NCI-H82 treated with DMSO at 0.1 percent for 48 hours (cell line): ENCODE measurements around the gene KLHL35.
A peak's percentile ranks its signal among the peaks of the same experiment; 100 is the strongest.
"Not testable (repeated sequence)": the region's sequence is repeated elsewhere in the genome, so short reads cannot be mapped to it uniquely, and the experiment has no call there.

Experiments
- DNase-seq: peaks from one replicate; lab custom pipeline; 2025; ENCODE audit not compliant: unreplicated experiment; lab: John Stamatoyannopoulos, UW

KLHL35 gene

DNA sequence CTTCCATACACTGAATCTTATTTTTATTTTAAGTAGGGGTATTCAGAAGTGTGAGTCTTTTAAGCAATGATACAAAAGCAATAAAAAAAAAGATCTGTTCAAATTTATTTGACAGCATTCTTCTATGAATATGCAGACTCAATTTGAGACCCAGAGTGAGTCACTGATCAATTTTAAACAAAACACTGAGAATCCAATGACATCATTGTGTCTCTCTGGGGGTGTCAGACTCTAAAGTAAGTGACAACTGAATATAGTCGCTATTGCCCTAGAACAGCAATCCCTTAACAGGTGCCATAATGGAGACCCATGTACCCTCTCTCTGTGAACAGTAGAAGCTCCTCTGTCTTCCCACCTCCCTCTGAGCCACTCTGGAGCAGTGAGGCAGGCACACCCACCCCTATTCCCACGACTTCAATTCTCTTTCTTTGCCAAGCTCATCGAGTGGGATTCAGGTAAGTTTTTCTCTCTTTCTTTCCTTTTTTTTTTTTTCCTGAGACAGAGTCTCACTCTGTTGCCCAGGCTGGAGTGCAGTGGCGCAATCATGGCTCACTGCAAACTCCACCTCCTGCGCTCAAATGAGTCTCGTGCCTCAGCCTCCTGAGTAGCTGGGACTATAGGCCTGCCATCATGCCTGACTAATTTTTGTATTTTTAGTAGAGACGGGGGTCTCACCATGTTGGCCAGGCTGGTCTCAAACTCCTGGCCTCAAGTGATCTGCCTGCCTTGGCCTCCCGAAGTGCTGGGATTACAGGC lies 38.7 kb downstream of the KLHL35 start:
- no peak for DNase-seq

- DNase-seq: no peak
Observed at GRCh38 chr11:75389925-75390324, 43.1 kb downstream of the KLHL35 start.

DNA sequence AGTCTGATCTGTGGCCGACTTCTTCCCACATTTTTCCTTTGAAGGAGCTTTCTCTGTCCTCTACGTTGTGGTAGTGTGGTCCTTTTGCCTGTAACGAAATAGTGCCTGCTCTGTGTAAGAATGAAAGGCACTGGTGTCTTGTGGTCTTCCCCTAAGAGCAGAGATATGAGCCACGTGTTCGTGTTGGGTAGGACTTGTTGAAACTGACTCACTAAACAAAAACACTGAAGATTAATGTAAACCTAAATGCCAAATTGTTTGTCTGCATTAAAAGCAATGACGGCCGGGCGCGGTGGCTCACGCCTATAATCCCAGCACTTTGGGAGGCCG lies 43.8 kb downstream of the KLHL35 start:
- DNase-seq: no peak

DNA sequence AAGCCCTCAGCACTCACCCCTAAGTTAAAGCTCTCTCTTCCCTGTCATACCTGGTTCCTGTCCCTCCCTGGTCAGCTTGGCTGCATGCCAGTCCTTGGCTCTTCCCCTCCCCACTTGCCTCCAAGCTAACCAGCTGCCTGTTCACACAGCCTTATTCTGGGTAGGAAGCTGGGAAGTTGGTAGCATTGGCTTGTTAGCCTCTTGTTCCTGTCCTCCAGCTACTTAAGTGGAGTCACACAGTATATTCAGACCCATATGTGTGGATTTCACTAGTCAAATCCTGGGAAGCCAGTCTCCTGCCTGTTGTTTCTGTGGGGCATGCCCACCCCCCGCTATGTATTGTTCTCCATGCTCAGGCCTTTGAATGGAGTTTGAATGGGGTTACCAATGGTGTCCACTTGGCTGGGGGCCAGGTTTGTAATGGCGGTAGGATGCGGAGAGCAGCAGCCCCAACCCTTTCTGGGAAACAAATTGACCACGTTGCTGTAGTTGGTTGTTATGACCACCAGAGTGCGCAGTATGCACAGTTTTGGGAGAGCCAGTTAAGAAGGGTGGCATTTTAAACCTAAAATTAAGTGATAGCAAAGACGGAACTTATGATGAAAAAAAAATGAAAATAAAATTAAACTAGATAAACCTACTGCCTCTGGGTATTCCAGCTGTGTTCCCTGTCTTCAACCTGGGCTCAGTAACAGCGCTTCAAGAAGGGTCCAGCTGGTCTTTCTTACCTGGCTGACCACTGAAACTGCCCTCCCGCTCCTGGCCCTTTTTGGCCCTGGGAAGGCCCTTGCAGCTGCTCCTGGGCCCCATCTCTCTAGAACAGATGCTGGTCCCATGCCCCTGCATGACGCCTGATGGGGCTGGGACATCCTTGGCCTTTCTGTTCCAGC lies 44.4 kb downstream of the KLHL35 start:
- peak; percentile 76 for DNase-seq

- no peak for DNase-seq
Observed at GRCh38 chr11:75387736-75388294, 45.2 kb downstream of the KLHL35 start.

GRCh38 chr11:75386942-75387630 lies 45.9 kb downstream of the KLHL35 start:
- DNase-seq: no peak

- peak; percentile 19 for DNase-seq
Observed at GRCh38 chr11:75384438-75385080, 48.4 kb downstream of the KLHL35 start.

- DNase-seq: no peak
Observed at GRCh38 chr11:75383246-75383645, 49.8 kb downstream of the KLHL35 start.

DNA sequence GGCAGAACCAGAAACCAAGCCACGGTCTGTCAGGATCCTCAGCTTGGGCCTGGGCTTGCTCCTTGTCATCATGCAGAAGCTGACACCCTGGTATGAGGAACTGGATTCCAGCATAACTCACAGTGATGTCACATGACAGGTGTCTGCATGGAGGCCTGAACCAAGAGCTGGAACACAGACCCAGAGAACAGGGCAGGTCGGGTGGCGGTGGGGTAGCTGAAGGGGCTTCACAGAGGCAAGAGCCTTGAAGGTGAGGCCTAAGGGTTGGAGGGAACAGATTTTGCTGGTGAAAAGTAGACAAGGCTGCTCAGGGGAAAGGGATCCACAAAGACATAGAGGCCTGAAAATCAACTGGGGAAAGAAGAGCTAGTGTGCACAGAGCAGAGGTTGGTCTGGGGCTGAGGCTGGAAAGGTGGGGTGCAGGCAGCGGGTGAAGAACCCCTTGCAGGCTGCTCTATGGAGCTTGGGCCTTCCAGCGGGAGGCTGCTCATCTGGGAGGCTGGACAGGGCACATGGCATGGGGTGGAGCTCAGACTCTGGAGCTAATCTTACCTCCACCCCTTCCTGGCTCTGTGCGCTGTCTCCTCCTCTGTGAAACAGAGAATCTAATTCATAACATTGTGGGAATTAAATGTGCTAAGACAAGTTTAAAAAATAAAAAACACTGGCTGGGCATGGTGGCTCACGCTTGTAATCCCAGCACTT lies 52.1 kb downstream of the KLHL35 start:
- DNase-seq: no peak

- no peak for DNase-seq
Observed at GRCh38 chr11:75380245-75380644, 52.8 kb downstream of the KLHL35 start.

DNA sequence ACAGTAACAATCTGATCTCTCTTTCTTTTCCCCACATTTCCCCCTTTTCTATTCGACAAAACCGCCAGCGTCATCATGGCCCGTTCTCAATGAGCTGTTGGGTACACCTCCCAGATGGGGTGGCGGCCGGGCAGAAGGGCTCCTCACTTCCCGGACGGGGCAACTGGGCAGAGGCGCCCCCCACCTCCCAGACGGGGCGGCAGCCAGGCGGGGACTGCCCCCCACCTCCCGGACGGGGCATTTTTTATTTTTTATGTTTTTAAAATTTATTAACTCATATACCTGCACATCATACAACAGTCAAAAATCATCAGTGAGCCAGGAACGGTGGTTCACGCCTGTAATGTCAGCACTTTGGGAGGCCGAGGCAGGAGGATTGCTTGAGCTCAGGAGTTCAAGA lies 54.2 kb downstream of the KLHL35 start:
- DNase-seq: not testable (repeated sequence)

- DNase-seq: no peak
Observed at GRCh38 chr11:75376175-75376574, 56.8 kb downstream of the KLHL35 start.

- no peak for DNase-seq
Observed at GRCh38 chr11:75375626-75376025, 57.4 kb downstream of the KLHL35 start.

GRCh38 chr11:75374646-75375045 lies 58.4 kb downstream of the KLHL35 start:
- no peak for DNase-seq

DNA sequence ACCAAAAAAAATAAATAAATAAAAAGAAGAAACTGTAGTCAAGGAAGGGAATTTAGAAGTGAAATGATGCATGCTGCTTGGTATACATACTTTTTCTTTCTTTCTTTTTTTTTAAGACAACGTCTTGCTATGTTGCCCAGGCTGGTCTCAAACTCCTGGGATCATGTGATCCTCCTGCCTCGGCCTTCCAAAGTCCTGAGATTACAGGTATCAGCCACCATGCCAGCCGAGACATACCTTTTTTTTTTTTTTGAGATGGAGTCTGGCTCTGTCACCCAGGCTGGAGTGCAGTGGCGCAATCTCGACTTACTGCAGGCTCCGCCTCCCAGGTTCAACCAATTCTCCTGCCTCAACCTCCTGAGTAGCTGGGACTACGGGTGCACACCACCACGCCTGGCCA lies 59.8 kb downstream of the KLHL35 start:
- DNase-seq: no peak
